Measurements from ENCODE around the gene DKKL1. TPM values are rescaled to one million over a fixed set of nuclear protein-coding genes. Genes with fewer than 3 reads are reported as not detected.

Gene DKKL1
- total RNA-seq, 1 donor: not detected

DNA sequence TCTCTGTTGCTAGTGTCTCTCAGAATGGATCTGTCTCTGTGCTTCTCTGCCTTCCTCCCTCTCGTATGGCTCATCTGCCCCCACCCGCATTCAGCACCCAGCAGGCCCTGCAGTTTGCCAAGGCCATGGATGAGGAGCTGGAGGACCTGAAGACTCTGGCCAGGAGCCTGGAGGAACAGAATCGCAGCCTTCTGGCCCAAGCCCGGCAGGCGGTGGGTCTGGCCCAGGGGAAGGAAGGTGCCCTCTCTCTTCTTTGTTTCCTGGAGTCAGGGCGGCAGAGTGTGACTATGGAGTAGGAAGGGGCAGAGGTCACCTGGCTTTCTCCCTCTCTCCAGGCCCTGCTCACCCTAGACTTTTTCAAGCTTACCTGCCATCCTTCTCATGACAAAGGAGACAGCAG is 35.3 kb downstream of the DKKL1 start:
- DNase-seq (ENCODE audit: low read depth): no peak
- TF ChIP-seq, protein P1, sequence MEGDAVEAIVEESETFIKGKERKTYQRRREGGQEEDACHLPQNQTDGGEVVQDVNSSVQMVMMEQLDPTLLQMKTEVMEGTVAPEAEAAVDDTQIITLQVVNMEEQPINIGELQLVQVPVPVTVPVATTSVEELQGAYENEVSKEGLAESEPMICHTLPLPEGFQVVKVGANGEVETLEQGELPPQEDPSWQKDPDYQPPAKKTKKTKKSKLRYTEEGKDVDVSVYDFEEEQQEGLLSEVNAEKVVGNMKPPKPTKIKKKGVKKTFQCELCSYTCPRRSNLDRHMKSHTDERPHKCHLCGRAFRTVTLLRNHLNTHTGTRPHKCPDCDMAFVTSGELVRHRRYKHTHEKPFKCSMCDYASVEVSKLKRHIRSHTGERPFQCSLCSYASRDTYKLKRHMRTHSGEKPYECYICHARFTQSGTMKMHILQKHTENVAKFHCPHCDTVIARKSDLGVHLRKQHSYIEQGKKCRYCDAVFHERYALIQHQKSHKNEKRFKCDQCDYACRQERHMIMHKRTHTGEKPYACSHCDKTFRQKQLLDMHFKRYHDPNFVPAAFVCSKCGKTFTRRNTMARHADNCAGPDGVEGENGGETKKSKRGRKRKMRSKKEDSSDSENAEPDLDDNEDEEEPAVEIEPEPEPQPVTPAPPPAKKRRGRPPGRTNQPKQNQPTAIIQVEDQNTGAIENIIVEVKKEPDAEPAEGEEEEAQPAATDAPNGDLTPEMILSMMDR (IDR thresholded peaks at IDR 0.05; ENCODE audit: insufficient read depth, low read depth, low read length): no peak
- H3K4me3 ChIP-seq (ENCODE audit: low read depth, low read length): no peak overlapping the region

DNA sequence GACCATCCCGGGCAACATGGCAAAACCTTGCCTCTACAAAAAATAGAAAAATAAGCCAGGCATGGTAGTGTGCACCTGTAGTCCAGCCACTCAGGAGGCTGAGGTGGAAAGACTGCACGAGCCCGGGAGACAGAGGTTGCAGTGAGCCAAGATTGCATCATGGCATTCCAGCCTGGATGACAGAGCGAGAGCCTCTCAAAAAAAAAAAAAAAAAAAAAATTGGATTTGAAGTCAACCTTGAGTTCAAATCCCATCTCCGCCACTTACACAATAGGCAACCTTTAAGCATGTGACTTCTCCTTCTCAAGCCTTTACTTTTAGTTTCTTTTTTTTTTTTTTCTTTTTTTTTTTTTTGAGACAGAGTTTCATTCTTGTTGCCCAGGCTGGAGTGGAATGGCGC is 36.4 kb downstream of the DKKL1 start:
- TF ChIP-seq, protein P1 (IDR thresholded peaks at IDR 0.05; ENCODE audit: insufficient read depth, low read depth, low read length): no peak
- DNase-seq (ENCODE audit: low read depth): no peak
- no peak overlapping the region for H3K4me3 ChIP-seq (ENCODE audit: low read depth, low read length)

DNA sequence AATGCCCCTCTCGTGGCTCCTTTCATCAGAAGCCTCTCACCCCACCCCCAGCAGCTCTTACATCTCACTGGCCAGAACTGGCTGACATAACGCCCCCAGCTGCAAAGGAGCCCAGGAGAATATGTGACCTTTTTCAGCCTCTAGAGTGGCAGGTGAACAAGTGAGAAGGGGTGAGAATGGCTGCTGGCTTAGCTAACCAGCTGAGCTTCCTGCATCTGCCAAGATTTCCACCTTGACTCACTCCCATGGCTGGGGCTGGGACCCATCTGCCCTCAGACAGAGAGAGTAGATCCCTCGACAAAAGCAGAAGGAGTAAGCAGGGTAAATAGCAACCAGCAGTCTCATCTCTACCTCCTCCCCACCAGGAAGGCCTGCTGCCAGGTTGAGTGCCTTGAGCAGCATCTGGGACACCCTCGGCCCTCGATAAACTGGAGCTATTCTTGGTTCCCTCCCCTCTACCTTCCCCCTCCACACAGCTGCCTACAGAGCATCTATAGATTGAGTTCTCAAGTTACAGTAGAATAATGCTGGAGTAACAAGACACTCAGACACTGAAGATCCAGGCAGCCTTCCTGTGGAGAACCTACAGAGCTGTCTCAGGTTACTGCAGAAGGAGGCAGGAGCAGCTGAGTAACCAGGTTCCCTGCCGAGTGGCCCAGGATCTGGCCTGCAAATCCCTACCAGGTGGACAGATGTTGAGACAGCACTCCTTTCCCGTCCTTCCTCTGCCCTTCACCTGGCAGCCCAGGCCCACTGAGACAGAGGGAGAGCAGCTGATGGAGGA is 39.9 kb downstream of the DKKL1 start:
- DNase-seq (ENCODE audit: low read depth): no peak
- TF ChIP-seq, protein P1 (IDR thresholded peaks at IDR 0.05; ENCODE audit: insufficient read depth, low read depth, low read length): no peak
- no peak overlapping the region for H3K4me3 ChIP-seq (ENCODE audit: low read depth, low read length)

DNA sequence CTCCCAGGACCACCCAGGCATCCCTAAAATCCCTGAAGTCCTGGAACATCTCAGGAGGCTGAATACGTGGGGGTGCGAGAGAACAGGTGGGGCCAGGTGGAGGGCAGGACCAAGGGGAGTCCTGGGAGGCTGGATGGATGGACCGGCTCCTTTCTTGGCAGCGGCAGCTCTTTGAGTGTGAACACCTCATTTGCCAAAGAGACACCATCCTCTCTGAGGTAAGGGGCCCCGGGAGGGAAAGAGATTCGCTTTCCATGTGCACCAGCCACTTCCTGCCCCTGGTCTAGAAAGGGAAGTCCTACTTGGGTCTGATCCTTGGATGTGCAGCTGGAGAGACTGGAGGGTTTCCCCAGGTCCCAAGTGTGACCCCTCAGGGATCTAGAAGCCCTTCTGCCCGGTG is 43.4 kb downstream of the DKKL1 start:
- TF ChIP-seq, protein P1 (IDR thresholded peaks at IDR 0.05; ENCODE audit: insufficient read depth, low read depth, low read length): no peak
- DNase-seq (ENCODE audit: low read depth): no peak
- H3K4me3 ChIP-seq (ENCODE audit: low read depth, low read length): no peak overlapping the region

DNA sequence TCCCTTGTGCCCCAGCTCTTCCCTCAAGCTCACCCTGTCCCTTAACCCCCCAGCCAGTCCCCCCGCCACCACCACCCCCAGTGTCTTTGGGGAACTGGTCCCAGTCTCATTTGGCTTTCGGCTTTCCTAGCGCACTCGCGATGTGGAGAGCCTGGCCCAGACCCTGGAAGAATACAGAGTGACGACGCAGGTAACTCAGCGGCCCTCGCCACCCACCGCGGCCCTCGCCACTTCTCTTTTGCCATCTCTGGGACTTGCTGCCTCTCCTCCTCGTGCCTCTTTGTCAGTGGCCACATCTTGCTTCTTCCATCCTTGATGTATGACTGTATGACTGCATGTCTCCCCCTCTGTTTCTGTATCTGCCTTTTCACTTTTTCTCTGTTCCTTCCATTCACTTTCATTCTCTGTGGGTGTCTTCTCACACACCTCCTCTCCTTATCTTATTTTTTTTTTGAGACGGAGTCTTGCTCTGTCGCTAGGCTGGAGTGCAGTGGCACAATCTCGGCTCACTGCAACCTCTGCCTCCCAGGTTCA is 43.9 kb downstream of the DKKL1 start:
- H3K4me3 ChIP-seq (ENCODE audit: low read depth, low read length): no peak overlapping the region
- TF ChIP-seq, protein P1 (IDR thresholded peaks at IDR 0.05; ENCODE audit: insufficient read depth, low read depth, low read length): no peak
- no peak for DNase-seq (ENCODE audit: low read depth)

DNA sequence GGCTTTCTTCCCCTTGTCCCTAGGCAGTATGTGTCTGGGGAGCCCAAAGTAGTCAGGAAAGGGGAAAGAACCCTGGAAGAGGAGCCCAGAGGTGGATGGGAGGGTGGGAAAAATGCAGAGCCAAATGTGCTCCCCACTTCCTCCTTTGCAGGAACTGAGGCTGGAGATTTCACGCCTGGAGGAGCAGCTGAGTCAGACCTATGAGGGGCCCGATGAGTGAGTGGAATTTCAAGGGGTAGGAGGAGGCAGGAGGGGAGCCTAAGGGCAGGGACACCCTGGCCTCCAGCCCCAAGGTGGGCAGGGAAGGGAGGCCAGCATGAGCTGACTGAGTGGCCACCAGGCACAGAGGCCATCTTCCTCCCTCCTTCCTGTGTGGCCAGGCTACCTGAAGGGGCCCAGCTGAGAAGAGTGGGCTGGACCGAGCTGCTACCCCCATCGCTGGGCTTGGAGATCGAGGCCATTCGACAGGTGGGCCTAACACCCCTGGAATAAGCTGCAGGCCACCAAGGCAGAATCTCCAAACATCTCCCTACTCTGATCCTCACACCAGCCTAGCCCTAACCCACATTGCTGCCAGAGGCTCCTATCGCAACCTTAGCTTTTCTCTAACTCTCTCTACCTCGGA is 45.3 kb downstream of the DKKL1 start:
- no peak overlapping the region for H3K4me3 ChIP-seq (ENCODE audit: low read depth, low read length)
- TF ChIP-seq, protein P1 (IDR thresholded peaks at IDR 0.05; ENCODE audit: insufficient read depth, low read depth, low read length): no peak
- DNase-seq (ENCODE audit: low read depth): no peak

All from fibroblast of villous mesenchyme (primary cell).